Panc1 (cell line): Measurements from ENCODE around the gene CBX3. TPM values are rescaled to one million over a fixed set of nuclear protein-coding genes. Genes with fewer than 3 reads are reported as not detected.

Experiments used
- ATAC-seq: fragments of 200-7000 bp; cut with Tn5 transposase; 2 replicates; pipeline ENCODE4 v1.9.1; 2020; ENCODE audit warnings: mild to moderate bottlenecking, moderate library complexity
- BruUV-seq: library from RNA; stranded (reverse); fragments of 400-500 nt; replicated peaks from 2 replicates; lab custom pipeline; 2021; lab: Mats Ljungman, UMichigan
- CTCF ChIA-PET: fragments of 300-600 bp; sonication (Branson Sonifier 250); formaldehyde crosslinking; loops from one replicate; lab custom pipeline; 2022; ENCODE audit warnings: antibody characterized with exemption; lab: Charles Lee
- POLR2A ChIA-PET: fragments of 300-600 bp; sonication (Branson Sonifier 250); formaldehyde crosslinking; loops from one replicate; lab custom pipeline; 2022; ENCODE audit warnings: antibody characterized with exemption; lab: Charles Lee
- DNase-seq: peaks from one replicate; pipeline ENCODE4 v3.0.0-alpha.2; 2010; ENCODE audit warnings: low read depth, low spot score
- H3K27ac ChIP-seq: 2 replicates; pipeline ENCODE4 v1.5.1; 2011; ENCODE audit warnings: mild to moderate bottlenecking, low read length, inconsistent platforms
- H3K27me3 ChIP-seq: fragments of 200-500 bp; sonication (Bioruptor generic); 2 replicates; pipeline ENCODE4 v1.6.0; 2014; ENCODE audit warnings: low read length, inconsistent platforms; ENCODE audit not compliant: control insufficient read depth, insufficient read depth
- H3K36me3 ChIP-seq: fragments of 200-500 bp; sonication (Bioruptor generic); 2 replicates; pipeline ENCODE4 v1.5.1; 2014; ENCODE audit warnings: inconsistent platforms, mild to moderate bottlenecking, low read length, moderate library complexity; ENCODE audit not compliant: control insufficient read depth, insufficient read depth
- H3K4me1 ChIP-seq: 2 replicates; pipeline ENCODE4 v1.5.1; 2011; ENCODE audit warnings: inconsistent platforms, mild to moderate bottlenecking, low read length, moderate library complexity; ENCODE audit not compliant: control insufficient read depth, insufficient read depth
- H3K4me3 ChIP-seq, 2 experiments: 2 replicates each; pipeline ENCODE4 v1.5.1; 2011 to 2012; ENCODE audit warnings: low read depth in 2 of 2, low read length in 2 of 2, mild to moderate bottlenecking in 2 of 2, inconsistent platforms in 1 of 2, moderate library complexity in 1 of 2
- H3K9me3 ChIP-seq: fragments of 200-500 bp; sonication (Bioruptor generic); 2 replicates; pipeline ENCODE4 v1.5.1; 2014; ENCODE audit warnings: low read depth, mild to moderate bottlenecking, inconsistent platforms, low read length, moderate library complexity; ENCODE audit not compliant: control insufficient read depth, insufficient read depth
- POLR2AphosphoS5 ChIP-seq: IDR thresholded peaks from 2 replicates; pipeline ENCODE4 v1.6.1; 2012; ENCODE audit warnings: mild to moderate bottlenecking, low read depth, low read length, moderate library complexity
- REST ChIP-seq, 2 experiments: IDR thresholded peaks; 2 replicates each; pipeline ENCODE4 v1.6.1; 2011 to 2012; ENCODE audit warnings: low read depth in 2 of 2, control low read depth in 1 of 2, low read length in 1 of 2, mild to moderate bottlenecking in 1 of 2, moderate library complexity in 1 of 2; ENCODE audit not compliant: insufficient read depth in 1 of 2
- SIN3A ChIP-seq: IDR thresholded peaks from 2 replicates; pipeline ENCODE4 v1.6.1; 2012; ENCODE audit warnings: low read depth, mild to moderate bottlenecking, low read length, moderate library complexity, borderline replicate concordance; ENCODE audit not compliant: insufficient read depth
- TCF7L2 ChIP-seq: IDR thresholded peaks from 2 replicates; pipeline ENCODE4 v1.6.1; 2011; ENCODE audit warnings: mild to moderate bottlenecking, low read depth, low read length, inconsistent platforms
- in situ Hi-C: cut with HindIII; loops from 2 replicates; pipeline ENCODE4 v1.10.0; 2016; ENCODE audit warnings: low sequenced_read_pairs, low pct_unique_long_range_greater_than_20kb
- intact Hi-C: fragments of 100-400 bp; cut with micrococcal nuclease; formaldehyde crosslinking; loops from one replicate; pipeline ENCODE4 v1.10.0; 2022; ENCODE audit not compliant: unreplicated experiment
- total RNA-seq: library from RNA; stranded (reverse); gene quantifications from one replicate; pipeline ENCODE4 v1.2.1, GENCODE V29; 2021; ENCODE audit not compliant: unreplicated experiment
- TF ChIP-seq, protein P1 (sequence below): fragments of 450-650 bp; IDR thresholded peaks from 2 replicates; pipeline ENCODE4 v1.5.1; 2017; ENCODE audit warnings: mild to moderate bottlenecking

Gene CBX3
- total RNA-seq, 1 experiment from 2014 or later, result 308 TPM

DNA sequence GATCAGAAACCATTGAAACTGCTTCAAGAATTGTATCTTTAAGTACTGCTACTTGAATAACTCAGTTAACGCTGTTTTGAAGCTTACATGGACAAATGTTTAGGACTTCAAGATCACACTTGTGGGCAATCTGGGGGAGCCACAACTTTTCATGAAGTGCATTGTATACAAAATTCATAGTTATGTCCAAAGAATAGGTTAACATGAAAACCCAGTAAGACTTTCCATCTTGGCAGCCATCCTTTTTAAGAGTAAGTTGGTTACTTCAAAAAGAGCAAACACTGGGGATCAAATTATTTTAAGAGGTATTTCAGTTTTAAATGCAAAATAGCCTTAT, 15.7 kb upstream of the CBX3 start:
- TF ChIP-seq, protein P1, sequence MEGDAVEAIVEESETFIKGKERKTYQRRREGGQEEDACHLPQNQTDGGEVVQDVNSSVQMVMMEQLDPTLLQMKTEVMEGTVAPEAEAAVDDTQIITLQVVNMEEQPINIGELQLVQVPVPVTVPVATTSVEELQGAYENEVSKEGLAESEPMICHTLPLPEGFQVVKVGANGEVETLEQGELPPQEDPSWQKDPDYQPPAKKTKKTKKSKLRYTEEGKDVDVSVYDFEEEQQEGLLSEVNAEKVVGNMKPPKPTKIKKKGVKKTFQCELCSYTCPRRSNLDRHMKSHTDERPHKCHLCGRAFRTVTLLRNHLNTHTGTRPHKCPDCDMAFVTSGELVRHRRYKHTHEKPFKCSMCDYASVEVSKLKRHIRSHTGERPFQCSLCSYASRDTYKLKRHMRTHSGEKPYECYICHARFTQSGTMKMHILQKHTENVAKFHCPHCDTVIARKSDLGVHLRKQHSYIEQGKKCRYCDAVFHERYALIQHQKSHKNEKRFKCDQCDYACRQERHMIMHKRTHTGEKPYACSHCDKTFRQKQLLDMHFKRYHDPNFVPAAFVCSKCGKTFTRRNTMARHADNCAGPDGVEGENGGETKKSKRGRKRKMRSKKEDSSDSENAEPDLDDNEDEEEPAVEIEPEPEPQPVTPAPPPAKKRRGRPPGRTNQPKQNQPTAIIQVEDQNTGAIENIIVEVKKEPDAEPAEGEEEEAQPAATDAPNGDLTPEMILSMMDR, result no peak
- no peak for TF ChIP-seq TCF7L2
- TF ChIP-seq POLR2AphosphoS5, result 0 out of 2 replicates have a peak, but pooled peaks have one; percentile 2
- no peak for TF ChIP-seq REST (IDR thresholded peaks at IDR 0.05; ENCODE audit: insufficient read depth in 1 of 2, low read depth in 2 of 2, low read length in 1 of 2)
- H3K36me3 ChIP-seq, result peaks cover 28% of the 10 kb centered on the region
- DNase-seq (no peak), ATAC-seq (no peak)
- in situ Hi-C loops, result no loop called here
- POLR2A ChIA-PET, result no interaction called here
- H3K4me1 ChIP-seq, result peaks cover 78% of the 10 kb centered on the region
- no peaks in the 10 kb centered on the region for H3K9me3 ChIP-seq
- CTCF ChIA-PET, result interaction anchor here (2.3 kb wide), 1 partner anchor 293 kb away, joined by 4 read pairs; no protein-coding TSS in a partner anchor
- no peaks in the 10 kb centered on the region for H3K27me3 ChIP-seq
- no peak overlapping the region; the same call in 1 of the 2 replicates for H3K27ac ChIP-seq
- no TSS peak for BruUV-seq
- no peak overlapping the region for H3K4me3 ChIP-seq
- intact Hi-C loops, result loop anchor here (10.0 kb wide), 2 partner anchors 99 to 179 kb away; no protein-coding TSS in a partner anchor

- DNase-seq (no peak), ATAC-seq (peak; percentile 4)
- ChIA-PET POLR2A (no interaction called here), CTCF (interaction anchor here (1.4 kb wide), 1 partner anchor 11 kb away, joined by 3 read pairs; no protein-coding TSS in a partner anchor)
- in situ Hi-C loops, result no loop called here
- Histone ChIP-seq H3K36me3 (peaks cover 36% of the 10 kb centered on the region), H3K9me3 (no peaks in the 10 kb centered on the region), H3K4me3 (no peak overlapping the region), H3K27ac (peak overlapping the region; percentile 87), H3K27me3 (no peaks in the 10 kb centered on the region), H3K4me1 (peaks cover 83% of the 10 kb centered on the region)
- intact Hi-C loops, result loop anchor here (10.0 kb wide), 2 partner anchors 98 to 178 kb away; no protein-coding TSS in a partner anchor
- no TSS peak for BruUV-seq
- TF ChIP-seq POLR2AphosphoS5, result peak; percentile 82; the same call in 1 of the 2 replicates
- TF ChIP-seq SIN3A, result no peak
Observed at GRCh38 chr7:26186364-26187311, 14.9 kb upstream of the CBX3 start.
